Measurements from ENCODE around the gene CD2AP.

The CD2AP gene

DNA sequence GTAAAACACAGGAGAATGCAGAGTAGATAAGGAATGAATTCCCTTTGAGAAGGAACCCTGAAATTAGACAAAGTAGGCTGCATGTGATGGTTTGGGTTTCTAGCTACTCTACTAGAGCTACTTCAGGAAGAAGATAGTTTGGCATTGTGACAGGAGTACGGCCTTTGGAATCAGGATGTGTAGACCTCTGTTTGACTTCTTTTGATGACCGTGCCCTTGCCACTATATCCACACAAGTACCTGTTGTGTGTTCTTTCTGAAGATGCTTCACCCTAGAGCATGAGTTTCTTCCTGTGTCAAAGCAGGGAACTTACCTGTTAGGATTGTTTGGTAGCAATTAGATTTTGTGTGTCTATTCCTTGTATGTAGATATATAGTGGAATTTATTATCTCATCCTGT is 41.7 kb downstream of the CD2AP start:
- no peak for FAIRE-seq
- TF ChIP-seq POLR2A (IDR thresholded peaks at IDR 0.05; ENCODE audit: low read depth, low read length) (no peak), POLR2AphosphoS5 (IDR thresholded peaks at IDR 0.05; ENCODE audit: low read depth, low read length) (no peak)
- no peak for DNase-seq (ENCODE audit: insufficient read length)

DNA sequence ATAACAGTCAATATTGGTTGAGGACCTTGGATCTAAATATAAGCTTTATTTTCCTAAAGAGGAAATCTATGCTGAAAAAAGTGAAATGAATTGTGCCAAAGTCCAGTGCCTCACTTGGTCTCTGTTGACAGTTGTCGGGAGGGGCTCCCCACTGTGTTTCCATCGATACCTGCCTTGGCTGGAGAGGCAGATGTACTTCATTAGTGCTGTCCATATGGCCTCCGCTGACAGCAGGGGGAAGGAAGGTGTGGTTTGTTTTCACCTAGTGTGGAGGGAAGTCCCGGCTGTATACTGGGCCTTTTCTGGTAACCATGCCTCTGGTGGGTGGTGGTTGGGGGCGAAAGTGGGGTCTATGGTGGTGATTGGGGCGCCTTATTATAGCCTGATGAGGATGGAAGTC is 42.7 kb downstream of the CD2AP start:
- FAIRE-seq (no peak), DNase-seq (ENCODE audit: insufficient read length) (no peak)
- TF ChIP-seq POLR2A (IDR thresholded peaks at IDR 0.05; ENCODE audit: low read depth, low read length) (no peak), POLR2AphosphoS5 (IDR thresholded peaks at IDR 0.05; ENCODE audit: low read depth, low read length) (no peak), TAF1 (IDR thresholded peaks at IDR 0.05; ENCODE audit: borderline replicate concordance, low read depth, low read length) (no peak)

DNA sequence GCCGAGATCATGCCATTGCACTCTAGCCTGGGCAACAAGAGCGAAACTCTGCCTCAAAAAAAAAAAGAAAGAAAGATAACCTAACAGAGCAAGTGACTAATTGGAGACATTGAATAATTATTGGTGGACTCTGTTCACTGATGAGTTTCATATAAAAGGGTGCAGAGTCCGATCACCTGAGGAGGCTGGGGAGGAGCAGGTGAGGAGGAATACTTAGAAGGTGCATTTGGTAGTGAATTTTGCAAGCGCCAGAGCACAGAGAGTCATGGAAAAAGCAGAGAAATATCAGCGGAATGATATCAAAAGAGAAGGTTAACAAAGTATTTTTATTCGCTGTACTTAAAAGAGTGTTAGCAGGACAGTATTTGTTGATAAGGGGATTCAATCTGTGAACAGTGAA is 44.4 kb downstream of the CD2AP start:
- DNase-seq (ENCODE audit: insufficient read length) (no peak), FAIRE-seq (no peak)
- TF ChIP-seq POLR2AphosphoS5 (IDR thresholded peaks at IDR 0.05; ENCODE audit: low read depth, low read length) (no peak), TAF1 (IDR thresholded peaks at IDR 0.05; ENCODE audit: borderline replicate concordance, low read depth, low read length) (no peak), POLR2A (IDR thresholded peaks at IDR 0.05; ENCODE audit: low read depth, low read length) (no peak)

- TF ChIP-seq TAF1 (IDR thresholded peaks at IDR 0.05; ENCODE audit: borderline replicate concordance, low read depth, low read length), result no peak
- no peak for TF ChIP-seq POLR2A (IDR thresholded peaks at IDR 0.05; ENCODE audit: low read depth, low read length)
- no peak for TF ChIP-seq POLR2AphosphoS5 (IDR thresholded peaks at IDR 0.05; ENCODE audit: low read depth, low read length)
- no peak for FAIRE-seq
- no peak for DNase-seq (ENCODE audit: insufficient read length)
Observed at GRCh38 chr6:47524136-47524845, 46.7 kb downstream of the CD2AP start.

GRCh38 chr6:47525330-47526057 is 47.9 kb downstream of the CD2AP start:
- DNase-seq (ENCODE audit: insufficient read length) (no peak), FAIRE-seq (no peak)
- TF ChIP-seq TAF1 (IDR thresholded peaks at IDR 0.05; ENCODE audit: borderline replicate concordance, low read depth, low read length), result no peak
- no peak for TF ChIP-seq POLR2AphosphoS5 (IDR thresholded peaks at IDR 0.05; ENCODE audit: low read depth, low read length)

- TF ChIP-seq TAF1 (IDR thresholded peaks at IDR 0.05; ENCODE audit: borderline replicate concordance, low read depth, low read length), result no peak
- no peak for TF ChIP-seq POLR2AphosphoS5 (IDR thresholded peaks at IDR 0.05; ENCODE audit: low read depth, low read length)
- TF ChIP-seq POLR2A (IDR thresholded peaks at IDR 0.05; ENCODE audit: low read depth, low read length), result no peak
- no peak for FAIRE-seq
- DNase-seq (ENCODE audit: insufficient read length), result no peak
Observed at GRCh38 chr6:47527274-47527673, 49.7 kb downstream of the CD2AP start.

DNA sequence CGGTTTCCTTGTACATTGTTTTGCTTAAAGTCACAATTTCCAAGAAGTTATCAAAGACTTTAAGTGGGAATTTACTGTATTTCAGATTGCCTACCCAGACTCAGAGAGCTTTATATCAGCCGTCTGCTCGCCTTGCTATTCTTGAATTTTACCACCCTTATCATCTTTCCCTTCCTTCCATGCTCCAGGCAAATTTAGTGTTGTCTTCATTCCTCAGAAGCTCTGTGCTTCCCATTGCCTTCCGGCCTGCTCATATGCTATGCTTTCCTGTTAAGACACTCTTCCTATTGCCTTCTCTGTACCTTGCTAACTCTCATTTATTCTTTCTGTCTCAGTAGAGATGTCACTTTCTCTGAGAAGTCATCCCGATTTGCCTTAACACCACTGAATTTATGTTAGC is 52.1 kb downstream of the CD2AP start:
- DNase-seq (ENCODE audit: insufficient read length) (no peak), FAIRE-seq (no peak)
- TF ChIP-seq POLR2A (IDR thresholded peaks at IDR 0.05; ENCODE audit: low read depth, low read length) (no peak), TAF1 (IDR thresholded peaks at IDR 0.05; ENCODE audit: borderline replicate concordance, low read depth, low read length) (no peak), POLR2AphosphoS5 (IDR thresholded peaks at IDR 0.05; ENCODE audit: low read depth, low read length) (no peak)

DNA sequence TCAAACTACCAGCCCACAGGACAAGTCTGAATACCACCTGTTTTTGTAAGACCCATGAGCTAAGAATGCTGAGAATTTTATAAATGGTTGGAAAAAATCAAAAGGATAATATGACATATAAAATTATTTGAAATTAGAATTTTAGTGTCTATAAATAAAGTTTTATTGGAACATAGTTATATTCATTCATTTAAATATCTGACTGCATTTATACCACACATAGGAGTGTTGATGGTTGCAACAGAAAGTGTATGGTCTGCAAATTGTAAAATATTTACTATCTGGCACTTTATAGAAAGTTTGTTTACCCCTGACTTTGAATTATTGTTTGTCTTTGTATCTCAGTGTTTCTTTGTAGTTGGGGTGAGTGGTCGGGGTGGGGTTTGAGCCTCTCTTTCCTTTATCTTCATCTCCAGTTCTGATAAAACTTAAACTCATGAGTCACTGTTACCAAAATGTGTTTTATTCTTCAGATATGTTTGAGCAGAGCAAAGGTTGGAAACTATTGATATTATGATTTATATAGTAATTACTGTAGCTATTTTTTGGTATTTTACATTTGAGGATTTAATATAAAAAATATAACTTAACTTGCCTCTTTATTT is 55.5 kb downstream of the CD2AP start:
- TF ChIP-seq POLR2AphosphoS5 (IDR thresholded peaks at IDR 0.05; ENCODE audit: low read depth, low read length) (no peak), TAF1 (IDR thresholded peaks at IDR 0.05; ENCODE audit: borderline replicate concordance, low read depth, low read length) (no peak), POLR2A (IDR thresholded peaks at IDR 0.05; ENCODE audit: low read depth, low read length) (no peak)
- DNase-seq (ENCODE audit: insufficient read length) (no peak), FAIRE-seq (no peak)

DNA sequence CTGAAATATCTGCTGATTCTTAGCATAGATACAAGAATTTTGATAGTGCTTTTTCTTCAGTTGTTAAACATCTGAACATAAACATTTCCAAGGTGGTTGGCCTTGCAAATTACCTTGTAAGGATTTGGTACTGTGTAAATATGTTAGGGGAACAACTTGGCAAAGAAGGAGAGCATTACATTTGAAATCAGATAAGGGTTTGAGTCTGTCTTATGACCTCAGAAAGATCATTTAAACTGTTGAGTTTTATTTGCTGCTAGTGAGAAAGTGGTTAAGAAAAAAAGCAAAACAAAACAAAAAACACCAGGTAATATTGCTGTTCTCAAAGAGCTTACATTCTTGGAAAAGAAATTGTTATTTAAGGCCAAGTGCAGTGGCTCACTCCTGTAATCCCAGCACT is 56.5 kb downstream of the CD2AP start:
- FAIRE-seq, result no peak
- DNase-seq (ENCODE audit: insufficient read length), result no peak
- no peak for TF ChIP-seq POLR2AphosphoS5 (IDR thresholded peaks at IDR 0.05; ENCODE audit: low read depth, low read length)
- no peak for TF ChIP-seq TAF1 (IDR thresholded peaks at IDR 0.05; ENCODE audit: borderline replicate concordance, low read depth, low read length)
- no peak for TF ChIP-seq POLR2A (IDR thresholded peaks at IDR 0.05; ENCODE audit: low read depth, low read length)

DNA sequence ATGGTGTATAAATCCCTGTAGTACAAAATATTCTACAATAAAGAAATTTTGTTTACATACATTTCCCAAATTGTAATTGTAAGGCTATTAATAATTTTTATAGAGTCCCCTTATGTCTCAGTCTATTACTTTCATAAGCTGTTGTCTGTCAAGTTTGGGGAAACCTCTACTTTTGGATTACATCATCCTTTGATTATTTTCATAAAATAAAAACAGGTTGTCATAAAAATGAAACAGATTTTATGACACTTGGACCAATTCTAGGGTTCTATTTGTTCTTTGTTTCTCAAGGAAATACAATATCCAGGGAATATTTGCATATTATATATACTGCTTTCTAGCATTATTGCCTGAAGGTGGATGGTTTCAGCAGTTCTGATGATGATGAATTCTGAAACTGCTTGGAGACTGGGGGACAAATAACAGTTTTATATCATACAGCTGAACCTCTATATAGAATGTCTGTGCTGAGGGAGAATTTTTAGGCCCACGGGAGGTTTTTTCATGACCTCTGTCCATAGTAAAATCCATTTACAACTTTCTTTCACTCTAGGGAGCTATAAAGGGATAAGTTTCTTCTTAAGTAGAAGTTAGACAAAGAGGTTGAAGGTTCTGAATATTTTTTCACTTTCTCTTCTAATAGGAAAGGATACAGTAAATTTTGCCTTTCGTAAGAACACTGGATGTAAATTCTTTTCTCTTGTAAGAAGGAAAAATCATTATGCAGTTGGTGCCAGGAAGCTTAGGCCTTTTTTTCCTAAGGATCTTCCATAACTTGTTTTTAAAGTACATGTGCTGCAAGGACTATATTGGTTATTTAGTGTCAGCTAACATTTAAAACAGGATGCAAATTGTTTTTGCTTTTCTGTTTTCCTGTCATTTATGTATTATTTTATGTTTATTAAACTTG is 58.0 kb downstream of the CD2AP start:
- FAIRE-seq, result no peak

DNA sequence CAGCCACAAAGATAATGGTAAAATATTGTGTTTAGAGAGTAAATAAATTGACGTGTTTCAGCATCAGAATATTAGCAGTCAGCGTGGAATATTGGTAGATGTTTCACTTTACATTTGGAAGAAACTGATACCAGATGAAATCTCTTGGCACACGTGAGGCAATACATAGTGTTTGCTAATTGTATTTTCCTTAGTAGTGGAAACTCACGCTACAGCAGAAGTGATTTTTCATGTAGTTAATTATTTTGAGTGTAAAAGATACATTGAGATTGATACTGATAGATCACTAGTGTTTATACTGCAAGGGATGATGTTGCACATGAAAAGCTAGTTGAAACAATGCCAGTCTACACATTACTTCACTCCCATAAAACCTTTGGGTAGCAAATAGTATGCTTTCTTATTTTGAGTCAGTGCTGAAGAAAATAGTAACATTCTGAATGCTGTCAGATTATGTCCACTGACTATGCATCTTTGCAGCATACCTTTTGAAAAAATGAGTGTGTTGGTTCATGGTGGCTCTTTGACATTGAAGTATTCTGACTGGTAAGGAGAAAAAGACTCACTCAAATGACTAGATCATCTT is 59.3 kb downstream of the CD2AP start:
- no peak for TF ChIP-seq POLR2A (IDR thresholded peaks at IDR 0.05; ENCODE audit: low read depth, low read length)
- TF ChIP-seq TAF1 (IDR thresholded peaks at IDR 0.05; ENCODE audit: borderline replicate concordance, low read depth, low read length), result no peak
- TF ChIP-seq POLR2AphosphoS5 (IDR thresholded peaks at IDR 0.05; ENCODE audit: low read depth, low read length), result no peak
- DNase-seq (ENCODE audit: insufficient read length), result no peak
- FAIRE-seq, result no peak

More for the DNA sequence above, 58.0 kb downstream of the CD2AP start:
- no peak for DNase-seq (ENCODE audit: insufficient read length)
- no peak for TF ChIP-seq POLR2AphosphoS5 (IDR thresholded peaks at IDR 0.05; ENCODE audit: low read depth, low read length)
- no peak for TF ChIP-seq TAF1 (IDR thresholded peaks at IDR 0.05; ENCODE audit: borderline replicate concordance, low read depth, low read length)
- TF ChIP-seq POLR2A (IDR thresholded peaks at IDR 0.05; ENCODE audit: low read depth, low read length), result no peak

All from GM12892 (cell line).